GM21619 (cell line): Measurements from ENCODE around the gene LRBA.

Source experiments
- ATAC-seq: cut with Tn5 transposase; IDR thresholded peaks from one replicate; pipeline ENCODE4 v1.9.1; 2021; ENCODE audit not compliant: unreplicated experiment

Gene LRBA

DNA sequence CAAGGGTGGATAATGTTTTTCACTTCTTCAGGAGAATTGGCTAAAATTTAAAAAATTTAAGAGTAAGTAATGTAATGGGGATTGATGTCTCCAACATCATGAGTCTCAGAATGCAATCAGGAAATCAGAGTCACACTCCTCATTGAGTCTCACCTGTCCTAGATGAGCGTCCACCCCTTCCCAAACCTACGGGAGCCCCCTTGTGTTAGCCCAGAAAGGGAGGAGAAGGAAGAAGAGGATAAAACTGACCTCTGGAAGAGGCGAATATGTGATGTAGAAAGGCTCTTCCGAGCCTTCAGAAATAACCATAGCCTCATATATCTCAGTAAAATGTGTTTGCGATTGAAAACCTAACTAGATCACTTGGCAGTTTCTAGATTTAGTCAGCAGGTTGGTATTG lies 779.8 kb downstream of the LRBA start:
- no peak for ATAC-seq

DNA sequence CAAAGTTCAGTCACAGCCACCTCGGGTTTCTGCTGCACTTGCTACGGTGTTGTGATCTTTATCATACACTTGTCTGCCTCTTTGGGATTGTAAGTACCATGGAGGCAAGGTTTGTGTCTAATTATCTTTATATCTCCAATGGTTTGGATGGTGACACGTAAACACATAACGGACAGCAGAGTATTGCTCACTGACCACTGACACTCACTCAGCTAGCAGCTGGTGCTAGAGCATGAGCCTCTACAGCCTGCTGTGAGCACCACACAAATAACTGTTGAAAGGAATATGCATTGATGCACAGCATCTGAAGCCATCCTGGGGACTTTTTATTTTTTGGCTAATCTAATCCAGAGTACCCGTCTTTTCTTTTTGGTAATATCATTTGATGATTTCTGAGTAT lies 780.8 kb downstream of the LRBA start:
- no peak for ATAC-seq

DNA sequence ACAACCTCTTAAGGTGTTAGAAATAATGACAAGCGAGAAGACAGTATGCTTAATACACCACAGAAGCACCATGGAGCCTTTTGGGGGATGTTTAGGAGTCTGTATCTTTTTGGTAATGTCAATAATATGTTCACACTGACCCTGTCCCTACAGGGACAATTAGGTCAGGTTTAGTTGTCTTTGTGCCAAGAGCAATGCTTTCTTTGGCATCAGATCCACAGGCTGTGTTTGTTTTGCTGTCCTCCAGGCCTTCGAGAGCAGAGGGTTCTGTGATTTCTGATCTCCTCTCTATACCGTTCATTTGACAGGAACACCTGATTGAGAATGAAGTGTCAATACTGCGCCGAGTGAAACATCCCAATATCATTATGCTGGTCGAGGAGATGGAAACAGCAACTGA lies 783.1 kb downstream of the LRBA start:
- ATAC-seq, result no peak

DNA sequence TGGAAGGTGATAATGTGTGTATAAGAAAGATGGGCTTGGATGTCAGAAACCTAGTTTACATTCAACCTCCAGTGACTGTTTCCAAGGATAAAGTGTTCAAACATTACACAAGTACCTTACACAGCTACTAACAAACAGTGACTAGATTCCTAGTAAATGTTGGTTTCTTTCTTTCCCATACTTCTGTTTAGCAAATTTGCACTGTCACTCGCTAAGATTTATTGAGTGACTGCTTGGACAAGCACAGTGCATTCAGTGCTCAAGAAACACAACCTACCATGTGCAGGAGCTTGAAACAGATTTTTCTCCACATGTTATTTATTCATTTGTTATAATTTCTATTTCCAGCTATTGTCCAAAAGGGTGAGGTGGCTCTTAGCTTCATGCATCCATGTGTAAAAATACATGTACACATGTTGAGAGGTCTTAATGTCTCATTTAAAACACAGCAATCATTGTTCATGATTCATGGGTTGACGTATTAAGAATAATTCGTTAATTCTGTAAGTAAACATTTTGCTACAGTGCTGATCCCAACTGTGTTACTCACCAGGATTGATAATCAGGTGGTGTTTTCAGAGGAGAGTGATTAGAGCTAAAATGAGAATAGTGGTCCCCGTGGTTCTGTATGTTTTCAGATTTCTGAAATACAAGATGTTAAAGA lies 783.8 kb downstream of the LRBA start:
- no peak for ATAC-seq

DNA sequence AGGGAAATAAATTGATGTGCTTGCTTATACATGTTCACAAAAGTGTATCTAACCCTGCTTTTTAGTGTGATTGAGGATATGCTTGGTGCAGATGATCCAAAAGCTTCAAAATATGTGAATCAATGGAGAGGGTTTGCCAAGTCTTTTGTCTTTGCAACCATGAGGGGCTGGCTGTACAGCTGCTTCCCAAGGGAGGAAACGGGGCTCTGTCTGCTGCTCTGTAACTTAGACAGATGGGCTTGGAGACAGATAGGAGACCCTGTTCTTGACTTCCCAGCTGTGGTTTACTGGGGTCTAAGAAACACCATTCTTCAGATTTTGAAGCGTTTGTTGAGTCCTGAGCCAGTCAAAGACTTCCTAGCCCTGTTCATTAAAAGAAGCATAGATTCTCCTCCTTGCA lies 784.5 kb downstream of the LRBA start:
- ATAC-seq, result no peak

DNA sequence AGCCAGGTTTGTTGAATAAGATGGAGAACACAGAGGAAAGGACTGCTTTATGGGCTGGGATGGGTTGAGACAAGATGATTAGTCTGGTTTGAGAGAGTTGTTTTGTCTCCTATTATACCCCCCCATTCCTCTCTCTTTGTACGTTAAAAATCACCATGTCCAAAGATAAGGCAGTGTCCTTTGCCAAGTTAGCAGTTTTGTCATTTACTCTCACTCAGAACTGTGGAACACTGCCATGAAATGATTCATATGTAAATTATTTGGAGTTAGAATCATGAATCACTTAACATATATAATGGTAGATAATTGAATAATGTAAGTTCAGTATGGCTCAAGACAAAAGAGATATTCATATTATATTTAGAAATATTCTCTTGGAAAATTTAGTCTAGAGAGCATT lies 785.6 kb downstream of the LRBA start:
- no peak for ATAC-seq

DNA sequence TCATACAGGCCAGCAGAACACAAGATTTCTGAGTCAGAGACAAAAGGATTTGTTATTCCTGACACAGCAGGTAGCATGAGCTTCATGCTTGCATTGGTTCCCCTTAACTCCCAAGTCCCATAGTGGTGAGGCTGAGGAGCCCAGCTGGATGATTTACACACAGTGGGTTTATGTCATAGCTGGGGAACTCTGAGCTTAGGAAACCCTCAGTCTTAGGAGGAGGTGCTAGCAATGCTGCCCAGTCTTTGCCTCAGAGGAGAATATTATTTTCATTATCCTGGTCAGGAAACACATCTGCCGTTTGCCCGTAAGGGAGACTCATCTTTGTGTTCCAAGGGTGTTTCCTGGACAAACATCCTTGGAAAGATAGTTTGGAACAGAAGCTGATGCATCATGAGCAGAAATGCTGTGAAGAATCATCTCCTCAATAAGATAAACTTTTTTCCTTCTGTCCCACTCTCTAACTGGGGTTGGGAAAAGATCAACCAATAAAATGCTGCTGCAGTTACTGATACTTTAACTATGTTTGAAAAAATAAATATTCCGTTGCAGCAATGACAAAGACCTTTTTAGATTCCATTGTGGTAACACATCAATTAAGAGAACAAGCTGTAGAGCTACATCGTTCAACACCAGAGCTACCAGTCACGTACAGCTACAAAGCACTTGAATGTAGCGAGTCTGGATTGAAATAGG lies 790.0 kb downstream of the LRBA start:
- no peak for ATAC-seq

DNA sequence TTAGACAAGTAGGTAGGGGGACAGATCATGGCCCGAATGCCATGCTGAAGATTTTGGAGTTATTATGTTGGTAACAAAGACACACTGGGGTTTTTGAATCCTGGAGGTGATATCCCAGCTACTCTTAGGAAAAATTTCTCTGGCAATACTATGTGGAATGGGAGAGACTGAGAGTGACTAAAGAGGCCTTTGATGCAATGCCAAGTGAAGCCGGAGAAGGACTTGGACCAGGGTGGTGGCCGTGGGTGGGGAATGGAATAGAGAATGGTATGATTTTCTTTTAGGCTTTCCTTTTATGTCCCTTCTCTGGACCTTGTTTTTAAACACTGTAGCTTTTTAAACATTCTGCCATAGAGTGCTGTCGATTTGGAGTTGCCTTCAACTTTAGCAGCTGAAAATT lies 795.2 kb downstream of the LRBA start:
- ATAC-seq, result no peak

DNA sequence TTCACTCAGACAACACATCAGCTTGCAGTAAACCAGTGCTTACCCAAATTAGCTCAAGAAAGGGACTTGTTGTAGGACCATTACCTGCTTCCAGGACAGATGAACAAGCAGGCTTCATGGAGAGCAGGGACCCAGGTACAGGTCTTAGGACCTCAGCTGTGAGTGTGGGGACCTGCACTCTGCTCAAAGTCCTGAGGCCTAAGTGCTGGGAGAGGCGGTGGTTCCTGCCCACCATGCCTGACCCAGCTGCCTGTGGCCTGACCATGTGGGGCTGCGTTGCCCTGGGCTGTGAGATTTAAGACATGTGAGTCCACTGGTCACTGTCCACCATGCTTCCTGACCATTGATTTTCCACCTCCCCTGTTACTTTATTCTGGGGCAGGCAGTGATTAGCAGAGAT lies 796.6 kb downstream of the LRBA start:
- ATAC-seq, result no peak

DNA sequence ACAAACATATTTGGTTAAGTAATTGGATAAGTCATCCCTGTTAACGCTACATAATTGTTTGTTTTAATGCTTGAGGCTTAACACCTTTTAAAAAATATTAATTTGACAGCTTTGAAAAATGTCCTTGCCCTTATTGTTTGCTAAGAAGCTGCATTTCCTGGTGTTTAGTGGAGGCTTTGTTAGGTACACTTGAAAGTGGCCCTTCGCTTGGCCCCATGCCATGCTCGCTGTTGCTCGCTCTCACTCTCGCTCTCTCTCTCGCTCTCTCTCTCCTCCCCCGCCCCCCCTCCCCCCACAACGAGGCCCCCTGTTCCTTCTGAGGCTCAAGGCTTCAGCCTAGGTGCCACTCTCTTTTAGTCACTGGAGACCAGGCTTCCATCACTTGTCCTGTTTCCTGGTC lies 797.3 kb downstream of the LRBA start:
- ATAC-seq, result no peak

DNA sequence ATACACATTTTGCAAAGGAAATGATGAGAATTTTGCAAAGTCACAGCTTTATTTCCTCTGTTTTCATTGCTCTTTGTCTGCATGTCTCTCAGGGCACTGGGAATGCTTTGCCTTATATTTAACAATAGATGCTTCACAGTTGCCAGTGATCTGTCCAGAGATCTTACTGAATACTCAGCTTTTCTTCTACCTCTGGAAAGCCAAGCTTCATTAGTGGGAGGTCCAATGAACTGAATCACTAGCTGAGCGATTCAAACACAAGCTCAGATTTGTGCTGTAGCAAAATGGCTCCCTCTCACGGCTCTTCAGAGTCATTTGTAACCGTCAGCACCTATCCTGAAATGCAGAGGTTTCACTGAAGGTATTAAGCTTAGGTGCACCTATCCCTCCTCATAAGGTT lies 797.9 kb downstream of the LRBA start:
- no peak for ATAC-seq

DNA sequence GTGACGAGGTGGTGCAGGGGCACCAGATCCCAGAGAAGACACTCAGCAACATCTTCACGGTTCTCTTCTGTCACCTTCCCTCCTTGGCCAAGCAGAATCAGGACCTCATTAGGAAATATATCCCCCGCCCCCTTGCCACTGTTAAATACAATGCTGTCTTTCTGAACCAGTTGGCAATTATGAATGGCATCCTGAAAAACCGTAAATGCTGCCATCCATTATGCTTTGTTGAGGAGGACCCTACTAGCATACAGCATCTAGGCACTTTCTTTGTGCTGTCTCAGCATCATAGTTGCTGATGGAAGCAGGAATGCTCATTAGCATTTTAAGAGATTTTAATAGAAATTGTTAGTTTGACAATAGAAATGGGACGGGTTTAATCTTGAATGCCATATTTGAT lies 798.4 kb downstream of the LRBA start:
- no peak for ATAC-seq

DNA sequence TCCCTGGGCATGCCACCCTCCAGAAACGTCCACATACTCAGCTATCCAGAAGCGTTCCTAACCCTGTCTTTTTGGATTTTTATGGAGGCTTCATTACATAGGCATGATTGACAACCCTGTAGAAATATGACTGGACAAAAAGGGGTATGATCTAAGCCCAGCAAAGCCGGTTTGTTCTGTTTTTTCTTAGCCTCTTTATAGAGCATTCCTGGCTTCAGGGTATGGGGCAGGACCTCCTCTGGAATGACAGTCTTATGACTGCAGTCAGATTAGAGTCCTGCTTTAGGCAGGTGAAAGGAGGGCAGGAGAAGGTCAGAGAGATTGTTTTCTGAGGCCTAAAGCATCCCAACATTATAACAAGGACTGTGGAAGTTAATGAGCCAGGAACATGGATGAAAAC lies 799.5 kb downstream of the LRBA start:
- no peak for ATAC-seq
